Fibroblast of the aortic adventitia (primary cell): ENCODE measurements around the gene KIAA0232. TPM values are rescaled to one million over a fixed set of nuclear protein-coding genes. Genes with fewer than 3 reads are reported as not detected.
A peak's percentile ranks its signal among the peaks of the same experiment; 100 is the strongest.

Experiments used
- DNase-seq: peaks from one replicate; pipeline ENCODE4 v3.0.0-alpha.2; 2010; ENCODE audit warnings: low read depth
- H3K4me3 ChIP-seq: 2 replicates; pipeline ENCODE4 v1.5.1; 2011; ENCODE audit warnings: low read depth, mild to moderate bottlenecking, control low read depth, low read length, moderate library complexity
- CTCF ChIP-seq: IDR thresholded peaks from 2 replicates; pipeline ENCODE4 v1.5.1; 2011; ENCODE audit warnings: mild to moderate bottlenecking, low read length, control low read depth, inconsistent platforms; ENCODE audit not compliant: insufficient read depth
- total RNA-seq: library from RNA; depleted of rRNA; stranded (reverse); fragments of >200 nt; gene quantifications from 2 replicates; pipeline ENCODE4 v1.2.3, GENCODE V29; 2012; ENCODE audit warnings: low replicate concordance

The KIAA0232 gene
- total RNA-seq, 1 donor = 28.7 TPM

GRCh38 chr4:6765703-6766102, 16.8 kb upstream of the KIAA0232 start:
- no peak for TF ChIP-seq CTCF
- no peak overlapping the region for H3K4me3 ChIP-seq
- no peak for DNase-seq

GRCh38 chr4:6767386-6767747, 15.2 kb upstream of the KIAA0232 start:
- no peak for DNase-seq
- no peak overlapping the region for H3K4me3 ChIP-seq
- no peak for TF ChIP-seq CTCF

- DNase-seq = no peak
- no peak for TF ChIP-seq CTCF
- no peak overlapping the region for H3K4me3 ChIP-seq
Observed at GRCh38 chr4:6767748-6768538, 14.6 kb upstream of the KIAA0232 start.

- H3K4me3 ChIP-seq = no peak overlapping the region
- TF ChIP-seq CTCF = no peak
- peak; percentile 47 for DNase-seq
Observed at GRCh38 chr4:6768539-6768905, 14.0 kb upstream of the KIAA0232 start.

- DNase-seq = no peak
- TF ChIP-seq CTCF = no peak
- no peak overlapping the region for H3K4me3 ChIP-seq
Observed at GRCh38 chr4:6769233-6769988, 13.1 kb upstream of the KIAA0232 start.

GRCh38 chr4:6769989-6770420, 12.5 kb upstream of the KIAA0232 start:
- no peak for TF ChIP-seq CTCF
- no peak for DNase-seq
- H3K4me3 ChIP-seq = no peak overlapping the region
